Endodermal cell (in vitro differentiated cells): ENCODE results near the gene XPO6. TPM values are rescaled to one million over a fixed set of nuclear protein-coding genes. Genes with fewer than 3 reads are reported as not detected.

Experiments used
- DNase-seq: peaks from one replicate; pipeline ENCODE4 v3.0.0-alpha.2; 2017
- H3K27ac ChIP-seq: 2 replicates; pipeline ENCODE4 v1.5.1; 2013; ENCODE audit warnings: mild to moderate bottlenecking, low read depth, low read length, moderate library complexity
- H3K27me3 ChIP-seq: 2 replicates; pipeline ENCODE4 v1.6.1; 2013; ENCODE audit warnings: mild to moderate bottlenecking, low read length, moderate library complexity; ENCODE audit not compliant: insufficient read depth, control insufficient read depth, poor library complexity, severe bottlenecking
- H3K36me3 ChIP-seq: 2 replicates; pipeline ENCODE4 v1.7.0; 2013; ENCODE audit warnings: mild to moderate bottlenecking, low read length, moderate library complexity; ENCODE audit not compliant: control insufficient read depth, insufficient read depth
- H3K4me1 ChIP-seq: one replicate; pipeline ENCODE4 v1.7.0; 2013; ENCODE audit warnings: low read length; ENCODE audit not compliant: control insufficient read depth, insufficient read depth
- H3K4me3 ChIP-seq: 2 replicates; pipeline ENCODE4 v1.5.1; 2013; ENCODE audit warnings: mild to moderate bottlenecking, low read length, moderate library complexity
- H3K9ac ChIP-seq: 2 replicates; pipeline ENCODE4 v1.6.1; 2013; ENCODE audit warnings: mild to moderate bottlenecking, low read length, moderate library complexity; ENCODE audit not compliant: poor library complexity, severe bottlenecking; ENCODE audit errors: extremely low read depth
- H3K9me3 ChIP-seq: 2 replicates; pipeline ENCODE4 v1.6.1; 2013; ENCODE audit warnings: mild to moderate bottlenecking, low read length, moderate library complexity; ENCODE audit not compliant: control insufficient read depth
- H3K27ac Mint-ChIP-seq: 2 replicates; pipeline ENCODE4 v1.8.0; 2020; ENCODE audit warnings: mixed read lengths
- H3K27me3 Mint-ChIP-seq: 2 replicates; pipeline ENCODE4 v1.8.0; 2021; ENCODE audit warnings: mild to moderate bottlenecking, mixed read lengths; ENCODE audit not compliant: insufficient read depth
- H3K36me3 Mint-ChIP-seq: 2 replicates; pipeline ENCODE4 v1.8.0; 2020; ENCODE audit warnings: low read depth, mixed read lengths
- H3K4me1 Mint-ChIP-seq: 2 replicates; pipeline ENCODE4 v1.8.0; 2020; ENCODE audit warnings: mixed read lengths
- H3K4me3 Mint-ChIP-seq: 2 replicates; pipeline ENCODE4 v1.8.0; 2020; ENCODE audit warnings: mild to moderate bottlenecking, moderate library complexity, mixed read lengths
- H3K9me3 Mint-ChIP-seq: 2 replicates; pipeline ENCODE4 v1.8.0; 2020; ENCODE audit warnings: mild to moderate bottlenecking, mixed read lengths
- CTCF ChIP-seq: fragments of 200-600 bp; sonication (generic); conservative IDR thresholded peaks from 2 replicates; pipeline ENCODE4 v1.5.0; 2021; ENCODE audit warnings: antibody characterized with exemption, mild to moderate bottlenecking
- WGBS, 2 experiments: methylation state at CpG; one replicate each; pipeline versions ENCODE4 v1.1.5 to v1.1.7; 2013; ENCODE audit warnings: missing lambda C conversion rate in 2 of 2, mixed read lengths in 1 of 2; ENCODE audit not compliant: insufficient coverage in 1 of 2, insufficient read length in 1 of 2; 5-methylcytosine and 5-hydroxymethylcytosine counted together
- total RNA-seq, 2 donors: library from RNA; stranded (reverse); fragmentation: NEBNext Ultra II Directional in 1 of 2; extraction: Animal tissue kit (Norgen Biotek cat#: 25700) in 1 of 2; gene quantifications; 2 replicates in 1 of 2; 3 replicates in 1 of 2; pipeline ENCODE4 v1.2.1, GENCODE V29; 2021

XPO6 gene
- total RNA-seq, 2 donors from 2014 or later = 84.7 to 92.4 TPM

GRCh38 chr16:28196387-28196987 lies 15.3 kb downstream of the XPO6 start:
- Histone ChIP-seq H3K27me3 (no peaks in the 10 kb centered on the region), H3K4me3 (no peak overlapping the region), H3K27ac (no peak overlapping the region), H3K9ac (no peak overlapping the region), H3K36me3 (peaks cover 10% of the 10 kb centered on the region), H3K4me1 (no peaks in the 10 kb centered on the region), H3K9me3 (no peaks in the 10 kb centered on the region)
- no peak overlapping the region for H3K4me3 Mint-ChIP-seq
- no peaks in the 10 kb centered on the region for H3K9me3 Mint-ChIP-seq
- H3K36me3 Mint-ChIP-seq = peaks cover 34% of the 10 kb centered on the region
- peaks cover 30% of the 10 kb centered on the region for H3K4me1 Mint-ChIP-seq
- TF ChIP-seq CTCF = no peak
- DNase-seq = no peak
- H3K27ac Mint-ChIP-seq = no peak overlapping the region
- H3K27me3 Mint-ChIP-seq = no peaks in the 10 kb centered on the region
- 86% methylated on average over 5 of the region's 5 CpGs; no CpG with 5 or more reads in 1 of the 2 experiments for WGBS, 2 experiments

- no peak for TF ChIP-seq CTCF
- Mint-ChIP-seq H3K4me1 (peaks cover 25% of the 10 kb centered on the region), H3K27ac (no peak overlapping the region), H3K4me3 (no peak overlapping the region), H3K27me3 (no peaks in the 10 kb centered on the region), H3K9me3 (no peaks in the 10 kb centered on the region), H3K36me3 (peaks cover 28% of the 10 kb centered on the region)
- no peaks in the 10 kb centered on the region for H3K27me3 ChIP-seq
- 100% methylated on average over 2 of the region's 2 CpGs for WGBS, 2 experiments
- H3K9me3 ChIP-seq = no peaks in the 10 kb centered on the region
- no peak overlapping the region for H3K9ac ChIP-seq
- DNase-seq = no peak
- no peaks in the 10 kb centered on the region for H3K4me1 ChIP-seq
- H3K4me3 ChIP-seq = no peak overlapping the region
- peaks cover 10% of the 10 kb centered on the region for H3K36me3 ChIP-seq
- no peak overlapping the region for H3K27ac ChIP-seq
Measured at GRCh38 chr16:28195859-28196258, 15.9 kb downstream of the XPO6 start.

- Mint-ChIP-seq H3K9me3 (no peaks in the 10 kb centered on the region), H3K36me3 (peaks cover 18% of the 10 kb centered on the region), H3K27me3 (no peaks in the 10 kb centered on the region), H3K4me1 (peaks cover 27% of the 10 kb centered on the region), H3K4me3 (no peak overlapping the region), H3K27ac (peak overlapping the region; percentile 48)
- TF ChIP-seq CTCF = no peak
- Histone ChIP-seq H3K27ac (no peak overlapping the region), H3K36me3 (no peaks in the 10 kb centered on the region), H3K27me3 (no peaks in the 10 kb centered on the region), H3K4me3 (no peak overlapping the region), H3K9ac (no peak overlapping the region), H3K9me3 (no peaks in the 10 kb centered on the region), H3K4me1 (no peaks in the 10 kb centered on the region)
- WGBS, 2 experiments = 89 to 96% methylated on average over 3 to 14 of the region's 14 CpGs
- no peak for DNase-seq
Measured at GRCh38 chr16:28193530-28194423, 18.0 kb downstream of the XPO6 start.
